Measurements from ENCODE around the gene CD4. TPM values are rescaled to one million over a fixed set of nuclear protein-coding genes. Genes with fewer than 3 reads are reported as not detected.
"Not testable (repeated sequence)": the region's sequence is repeated elsewhere in the genome, so short reads cannot be mapped to it uniquely, and the experiment has no call there.

CD4 gene
- total RNA-seq, 4 donors from 2014 or later = 1.8 to 12.9 (median 3.8) TPM

DNA sequence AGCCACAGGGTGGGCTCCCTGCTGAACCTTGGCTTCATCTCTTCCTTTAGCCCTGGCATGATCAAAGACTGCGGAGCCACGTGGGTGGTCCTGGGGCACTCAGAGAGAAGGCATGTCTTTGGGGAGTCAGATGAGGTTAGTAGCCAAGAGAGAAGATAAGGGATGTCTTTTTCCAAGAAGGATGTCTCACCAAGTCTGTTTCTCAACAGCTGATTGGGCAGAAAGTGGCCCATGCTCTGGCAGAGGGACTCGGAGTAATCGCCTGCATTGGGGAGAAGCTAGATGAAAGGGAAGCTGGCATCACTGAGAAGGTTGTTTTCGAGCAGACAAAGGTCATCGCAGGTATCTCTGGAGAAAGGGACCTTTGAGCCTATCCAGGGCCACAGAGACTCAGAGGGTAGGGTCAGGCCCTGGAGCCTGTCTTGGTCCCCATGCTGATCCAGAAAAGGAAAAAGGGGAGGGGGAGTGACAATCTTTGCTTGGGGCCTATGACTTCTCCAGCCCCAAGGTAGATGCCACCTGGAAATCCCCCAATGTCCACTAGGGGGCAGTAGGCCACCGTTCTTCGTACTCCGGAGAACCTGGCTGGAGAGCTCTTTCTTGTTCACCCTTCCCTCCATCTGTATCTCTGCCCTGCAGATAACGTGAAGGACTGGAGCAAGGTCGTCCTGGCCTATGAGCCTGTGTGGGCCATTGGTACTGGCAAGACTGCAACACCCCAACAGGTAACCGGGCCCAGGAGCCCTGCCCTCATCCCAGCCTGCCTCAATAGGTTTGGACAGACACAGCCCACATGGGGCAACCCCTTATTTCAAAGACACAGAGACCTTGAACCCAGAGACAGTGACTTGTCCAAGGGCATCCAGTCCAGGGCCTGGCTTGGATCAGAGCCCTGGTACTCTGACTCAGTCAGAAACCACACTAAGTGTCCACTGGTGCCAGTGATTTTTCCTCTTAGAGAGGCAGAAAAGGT is 80.0 kb downstream of the CD4 start:
- TF ChIP-seq, protein P1, sequence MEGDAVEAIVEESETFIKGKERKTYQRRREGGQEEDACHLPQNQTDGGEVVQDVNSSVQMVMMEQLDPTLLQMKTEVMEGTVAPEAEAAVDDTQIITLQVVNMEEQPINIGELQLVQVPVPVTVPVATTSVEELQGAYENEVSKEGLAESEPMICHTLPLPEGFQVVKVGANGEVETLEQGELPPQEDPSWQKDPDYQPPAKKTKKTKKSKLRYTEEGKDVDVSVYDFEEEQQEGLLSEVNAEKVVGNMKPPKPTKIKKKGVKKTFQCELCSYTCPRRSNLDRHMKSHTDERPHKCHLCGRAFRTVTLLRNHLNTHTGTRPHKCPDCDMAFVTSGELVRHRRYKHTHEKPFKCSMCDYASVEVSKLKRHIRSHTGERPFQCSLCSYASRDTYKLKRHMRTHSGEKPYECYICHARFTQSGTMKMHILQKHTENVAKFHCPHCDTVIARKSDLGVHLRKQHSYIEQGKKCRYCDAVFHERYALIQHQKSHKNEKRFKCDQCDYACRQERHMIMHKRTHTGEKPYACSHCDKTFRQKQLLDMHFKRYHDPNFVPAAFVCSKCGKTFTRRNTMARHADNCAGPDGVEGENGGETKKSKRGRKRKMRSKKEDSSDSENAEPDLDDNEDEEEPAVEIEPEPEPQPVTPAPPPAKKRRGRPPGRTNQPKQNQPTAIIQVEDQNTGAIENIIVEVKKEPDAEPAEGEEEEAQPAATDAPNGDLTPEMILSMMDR (IDR thresholded peaks at IDR 0.05 in 4 of 5, conservative IDR thresholded peaks at IDR 0.05 in 1 of 5) = peak; percentile 81 to 92 (median 90)
- TF ChIP-seq POLR2A (IDR thresholded peaks at IDR 0.05) = no peak
- peaks cover 0 to 42% of the 10 kb centered on the region in 2 donors for H3K36me3 ChIP-seq
- in situ Hi-C loops (cut with MboI; ENCODE audit: low sequenced_read_pairs in 4 of 4) = no loop called here
- H3K27ac ChIP-seq = peak overlapping the region; percentile 93 to 100 (median 99)
- peak; percentile 58 to 82 for DNase-seq
- intact Hi-C loops (cut with DNase I; ENCODE audit: low total_unique reads) = loop anchor here (1.0 to 5.0 kb wide), 4 partner anchors 22 to 149 kb away; partner anchors contain the start of genes C12orf57, LPCAT3 and RNU7-1
- peak overlapping the region; percentile 74 to 99 (median 91) for H3K4me3 ChIP-seq
- peaks cover 38 to 39% of the 10 kb centered on the region in 2 donors for H3K4me1 ChIP-seq
- H3K27me3 ChIP-seq = no peaks in the 10 kb centered on the region
- no peaks in the 10 kb centered on the region for H3K9me3 ChIP-seq
- ATAC-seq = peak; percentile 23 to 40

DNA sequence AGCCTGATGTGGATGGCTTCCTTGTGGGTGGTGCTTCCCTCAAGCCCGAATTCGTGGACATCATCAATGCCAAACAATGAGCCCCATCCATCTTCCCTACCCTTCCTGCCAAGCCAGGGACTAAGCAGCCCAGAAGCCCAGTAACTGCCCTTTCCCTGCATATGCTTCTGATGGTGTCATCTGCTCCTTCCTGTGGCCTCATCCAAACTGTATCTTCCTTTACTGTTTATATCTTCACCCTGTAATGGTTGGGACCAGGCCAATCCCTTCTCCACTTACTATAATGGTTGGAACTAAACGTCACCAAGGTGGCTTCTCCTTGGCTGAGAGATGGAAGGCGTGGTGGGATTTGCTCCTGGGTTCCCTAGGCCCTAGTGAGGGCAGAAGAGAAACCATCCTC is 81.0 kb downstream of the CD4 start:
- DNase-seq; H3K4me3 ChIP-seq; in situ Hi-C loops (cut with MboI; ENCODE audit: low sequenced_read_pairs in 4 of 4); H3K9me3 ChIP-seq; H3K27me3 ChIP-seq; ATAC-seq: not testable (repeated sequence)
- peaks cover 38 to 39% of the 10 kb centered on the region in 2 donors for H3K4me1 ChIP-seq
- peak overlapping the region in 2 of 4 donors; percentile 93 to 100 for H3K27ac ChIP-seq
- peaks cover 0 to 32% of the 10 kb centered on the region in 2 donors for H3K36me3 ChIP-seq
- intact Hi-C loops (cut with DNase I; ENCODE audit: low total_unique reads) = loop anchor here (5.0 kb wide), 1 partner anchor 92 kb away; no protein-coding TSS in a partner anchor

Other genes starting within 250 kb of the CD4 start
- gene IFFO1, start 233.5 kb upstream of the CD4 start, total RNA-seq = 10 to 100 TPM in 1 of 4 donors, 1 to 10 TPM in 3; 6.8 to 10.5 (median 8.3) TPM
- gene NOP2, start 221.2 kb upstream of the CD4 start, total RNA-seq = 10 to 100 TPM; 25.7 to 63.3 (median 45.3) TPM
- 100 to 1,000 TPM; 128 to 173 (median 148) TPM for gene CHD4, start 182.1 kb upstream of the CD4 start, total RNA-seq
- gene LPAR5, start 153.6 kb upstream of the CD4 start, total RNA-seq = under 1 TPM; 0.17 to 0.75 (median 0.47) TPM
- gene ACRBP, start 142.1 kb upstream of the CD4 start, total RNA-seq = under 1 TPM in 3 of 4 donors, not detected in 1; 0.27 to 0.71 (median 0.65) TPM
- gene ING4, start 126.4 kb upstream of the CD4 start, total RNA-seq = 10 to 100 TPM; 12.8 to 28.9 (median 19.7) TPM
- gene ZNF384, start 100.2 kb upstream of the CD4 start, total RNA-seq = 10 to 100 TPM; 22.4 to 35.3 (median 27.9) TPM
- not detected for gene PIANP, start 88.7 kb upstream of the CD4 start, total RNA-seq
- gene COPS7A, start 65.5 kb upstream of the CD4 start, total RNA-seq = 100 to 1,000 TPM in 2 of 4 donors, 10 to 100 TPM in 2; 82.0 to 132 (median 99.0) TPM
- gene MLF2, start 36.4 kb upstream of the CD4 start, total RNA-seq = 100 to 1,000 TPM; 105 to 181 (median 165) TPM
- gene PTMS, start 23.2 kb upstream of the CD4 start, total RNA-seq = 10 to 100 TPM; 15.0 to 40.4 (median 31.5) TPM
- gene LAG3, start 17.0 kb upstream of the CD4 start, total RNA-seq = not detected
- gene GPR162, start 32.3 kb downstream of the CD4 start, total RNA-seq = under 1 TPM in 3 of 4 donors, not detected in 1; 0.16 to 0.31 (median 0.20) TPM
- gene P3H3, start 38.9 kb downstream of the CD4 start, total RNA-seq = 1 to 10 TPM in 3 of 4 donors, under 1 TPM in 1; 0.66 to 4.7 (median 1.5) TPM
- not detected for gene GNB3, start 51.4 kb downstream of the CD4 start, total RNA-seq
- gene CDCA3, start 61.8 kb downstream of the CD4 start, total RNA-seq = 1 to 10 TPM in 1 of 4 donors, under 1 TPM in 3; 0.25 to 4.4 (median 0.65) TPM
- gene USP5, start 62.6 kb downstream of the CD4 start, total RNA-seq = 100 to 1,000 TPM in 1 of 4 donors, 10 to 100 TPM in 3; 66.4 to 120 (median 74.1) TPM
- gene TPI1, start 78.0 kb downstream of the CD4 start, total RNA-seq = 100 to 1,000 TPM; 500 to 741 (median 604) TPM
- 10 to 100 TPM in 1 of 4 donors, 1 to 10 TPM in 3; 4.6 to 10.0 (median 5.0) TPM for gene SPSB2, start 83.8 kb downstream of the CD4 start, total RNA-seq
- 10 to 100 TPM in 2 of 4 donors, 1 to 10 TPM in 2; 6.5 to 14.0 (median 11.0) TPM for gene LRRC23, start 115.3 kb downstream of the CD4 start, total RNA-seq
- gene ENO2, start 125.1 kb downstream of the CD4 start, total RNA-seq = 1 to 10 TPM in 3 of 4 donors, under 1 TPM in 1; 0.97 to 6.2 (median 1.8) TPM
- gene ATN1, start 138.4 kb downstream of the CD4 start, total RNA-seq = 10 to 100 TPM; 11.5 to 31.5 (median 26.5) TPM
- not detected for gene RNU7-1, start 154.3 kb downstream of the CD4 start, total RNA-seq
- 100 to 1,000 TPM; 175 to 220 (median 183) TPM for gene C12orf57, start 154.5 kb downstream of the CD4 start, total RNA-seq
- gene PTPN6, start 161.8 kb downstream of the CD4 start, total RNA-seq = 1 to 10 TPM in 3 of 4 donors, under 1 TPM in 1; 0.87 to 7.6 (median 5.0) TPM
- gene PHB2, start 181.1 kb downstream of the CD4 start, total RNA-seq = 100 to 1,000 TPM; 226 to 304 (median 238) TPM
- gene EMG1, start 181.4 kb downstream of the CD4 start, total RNA-seq = 10 to 100 TPM; 25.8 to 40.6 (median 32.1) TPM
- 10 to 100 TPM; 19.4 to 42.8 (median 36.7) TPM for gene LPCAT3, start 228.9 kb downstream of the CD4 start, total RNA-seq